HG03066 (cell line): ENCODE data around the gene ZNF670.
A peak's percentile ranks its signal among the peaks of the same experiment; 100 is the strongest.
"Not testable (repeated sequence)": the region's sequence is repeated elsewhere in the genome, so short reads cannot be mapped to it uniquely, and the experiment has no call there.

ENCODE experiments used
- ATAC-seq: cut with Tn5 transposase; IDR thresholded peaks from one replicate; pipeline ENCODE4 v1.9.1; 2021; ENCODE audit warnings: low read depth; ENCODE audit not compliant: unreplicated experiment

The ZNF670 gene

DNA sequence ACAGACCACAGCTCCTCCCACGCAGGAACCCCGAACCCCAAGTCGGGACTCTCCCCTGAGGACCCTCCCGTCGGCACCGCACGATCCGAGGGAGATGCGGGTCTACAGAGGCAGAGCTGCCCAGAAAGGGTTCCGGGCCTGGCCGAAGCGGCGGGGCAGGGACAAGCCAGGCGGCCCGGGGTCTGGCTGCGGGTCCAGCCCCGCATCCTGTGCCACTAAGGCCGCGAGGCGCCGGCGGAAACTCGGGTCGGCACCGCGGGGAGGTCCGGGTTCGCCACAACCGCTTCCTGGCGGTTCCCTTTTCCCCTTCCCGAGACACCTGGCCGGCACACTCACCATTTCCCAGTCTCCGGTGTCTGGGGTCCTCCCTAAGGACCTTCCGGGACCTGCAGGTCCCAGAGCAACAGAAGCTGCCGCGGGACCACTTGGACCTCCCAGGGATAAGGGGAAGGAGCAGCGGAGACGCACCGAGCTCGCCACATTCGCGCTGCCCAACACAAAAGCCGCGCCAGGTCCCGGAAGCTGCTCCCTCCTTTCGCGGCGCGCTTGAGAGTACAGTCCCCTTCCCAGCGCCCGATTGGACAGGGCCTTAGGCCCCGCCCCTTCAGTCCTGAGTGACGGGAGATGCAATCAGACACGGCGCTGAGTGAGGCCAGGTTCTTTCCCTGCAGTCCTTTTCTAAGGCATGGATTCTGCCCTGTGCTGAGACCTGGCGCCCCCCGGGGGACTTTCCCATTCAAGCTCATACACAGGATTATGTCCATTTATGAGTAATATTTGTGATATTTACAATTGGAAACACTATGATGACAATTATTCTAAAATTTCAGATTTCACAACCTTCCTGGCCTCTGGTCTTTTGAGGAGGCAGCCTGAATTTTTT is at the start of gene ZNF670:
ZNF670 (minus strand) TSS at position 554 of the 883 bp plus-strand sequence; CDS start at position 339, 215 bp downstream.
- peak; percentile 98 for ATAC-seq

- ATAC-seq = not testable (repeated sequence)
Observed at GRCh38 chr1:247127519-247128282, 49.1 kb upstream of the ZNF670 start.

DNA sequence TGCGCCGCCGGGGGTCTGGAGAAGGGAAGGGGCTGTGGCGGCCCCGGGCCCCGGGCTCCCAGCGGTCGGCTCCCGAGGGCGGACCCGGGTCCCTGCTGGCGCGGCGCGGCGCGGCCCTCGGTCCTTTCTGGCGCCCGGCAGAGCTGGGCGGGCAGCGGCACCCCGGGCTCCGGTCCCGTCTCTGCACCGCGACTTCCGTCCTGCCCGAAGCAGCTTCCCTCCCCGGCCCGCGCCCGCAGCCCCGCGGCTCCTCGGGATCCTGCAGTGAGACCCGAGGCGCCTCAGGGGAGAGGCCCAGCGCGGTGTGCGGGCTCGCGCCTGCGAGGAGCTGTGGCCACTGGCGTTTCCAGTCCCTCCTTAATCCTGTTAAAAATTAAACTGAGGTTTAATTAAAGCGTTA is 48.0 kb upstream of the ZNF670 start:
- peak; percentile 51 for ATAC-seq

- peak; percentile 96 for ATAC-seq
Observed at GRCh38 chr1:247126166-247126565, 47.6 kb upstream of the ZNF670 start.

GRCh38 chr1:247121382-247121781 is 42.8 kb upstream of the ZNF670 start:
- ATAC-seq = no peak

- not testable (repeated sequence) for ATAC-seq
Observed at GRCh38 chr1:247120408-247120668, 41.7 kb upstream of the ZNF670 start.

GRCh38 chr1:247119600-247120407 is 41.2 kb upstream of the ZNF670 start:
- ATAC-seq = no peak

DNA sequence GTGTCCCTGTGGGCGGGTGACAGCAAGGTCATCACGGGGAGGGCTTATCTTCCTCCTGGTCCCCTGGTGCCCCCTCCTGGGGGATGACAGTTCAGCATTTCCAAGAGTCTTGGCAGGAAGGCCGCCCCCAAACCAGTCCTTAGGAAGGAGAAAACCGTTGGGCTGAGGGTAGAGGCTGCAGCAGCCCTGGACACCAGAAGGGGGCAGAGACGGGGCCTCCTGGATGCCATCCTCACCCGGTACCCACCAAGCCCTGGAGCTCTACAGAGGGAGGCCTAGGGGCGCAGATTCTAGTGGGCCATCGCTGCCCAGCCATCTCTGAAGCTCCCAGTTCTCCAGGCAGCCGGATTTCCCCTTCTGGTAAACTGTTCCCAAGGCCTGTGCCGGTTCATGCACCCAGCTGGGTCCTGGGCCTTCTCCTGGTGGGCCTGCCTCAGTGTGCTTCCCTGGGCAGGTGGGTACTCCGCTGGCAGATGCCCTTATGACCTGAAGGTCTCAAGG is 40.4 kb upstream of the ZNF670 start:
- no peak for ATAC-seq

GRCh38 chr1:247115545-247115944 is 36.9 kb upstream of the ZNF670 start:
- ATAC-seq = no peak

DNA sequence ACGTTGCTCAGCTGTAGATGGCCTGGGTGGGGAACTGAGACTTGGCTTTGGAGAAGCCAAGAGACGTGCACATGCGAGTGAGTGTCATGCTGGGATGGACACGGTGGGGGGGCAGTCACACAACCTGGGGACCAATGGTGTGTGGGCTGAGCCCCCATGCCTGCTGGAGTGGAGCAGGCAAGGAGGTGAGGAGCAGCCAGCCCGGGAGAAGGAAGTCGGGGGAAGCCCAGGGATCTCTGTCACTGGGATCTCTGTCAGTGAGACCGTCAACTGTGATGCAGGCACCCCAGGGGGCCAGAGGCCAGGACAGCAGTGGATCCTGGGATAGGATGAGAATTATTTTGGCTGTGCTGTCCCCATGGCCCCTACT is 36.5 kb upstream of the ZNF670 start:
- ATAC-seq = no peak

GRCh38 chr1:247114351-247115140 is 35.9 kb upstream of the ZNF670 start:
- ATAC-seq = no peak

DNA sequence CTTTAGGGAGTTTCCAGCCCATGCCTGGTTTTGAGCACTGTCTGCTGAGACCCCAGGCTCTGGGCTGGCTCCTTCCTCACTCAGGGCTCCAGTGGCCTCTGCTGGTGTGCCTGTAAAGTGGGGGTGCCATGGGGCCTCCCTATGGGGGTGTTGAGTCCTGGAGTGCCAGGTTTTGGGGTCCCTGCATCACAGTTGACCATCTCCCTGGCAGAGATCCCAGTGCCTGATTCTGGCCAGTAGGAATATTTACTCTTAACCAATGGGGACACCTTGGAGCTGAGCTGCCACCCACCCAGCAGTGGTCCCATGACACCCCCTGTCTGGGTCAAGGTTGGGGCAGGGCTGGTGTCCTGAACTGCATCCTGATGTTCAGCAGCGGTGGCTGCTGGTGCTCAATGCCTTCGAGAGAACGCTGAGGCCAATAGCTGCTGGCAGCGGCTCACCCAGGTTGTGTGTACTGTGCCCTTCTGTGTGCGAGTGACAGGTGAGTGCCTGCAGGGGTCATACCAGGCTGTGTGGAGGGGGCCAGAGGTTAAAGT is 35.2 kb upstream of the ZNF670 start:
- ATAC-seq = no peak

DNA sequence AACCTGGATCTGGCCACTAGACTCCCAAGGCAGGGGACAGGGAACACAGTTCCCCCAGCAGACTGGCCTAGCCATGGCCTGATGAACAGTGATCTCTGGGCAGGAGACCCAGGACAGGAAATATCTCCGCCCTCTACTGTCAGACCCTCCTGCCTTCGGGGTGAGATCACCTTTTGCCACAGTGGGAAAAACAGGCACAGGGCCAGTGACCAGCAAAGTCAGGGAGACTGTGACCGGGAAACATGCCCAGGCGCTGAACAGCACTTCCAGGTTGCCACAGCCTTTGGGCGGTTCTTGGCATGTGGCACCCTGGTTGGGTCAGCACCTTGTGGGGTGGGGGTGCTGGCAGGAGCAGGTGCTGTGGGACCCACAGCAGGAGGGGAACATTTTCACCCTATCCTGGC is 34.5 kb upstream of the ZNF670 start:
- ATAC-seq = no peak

DNA sequence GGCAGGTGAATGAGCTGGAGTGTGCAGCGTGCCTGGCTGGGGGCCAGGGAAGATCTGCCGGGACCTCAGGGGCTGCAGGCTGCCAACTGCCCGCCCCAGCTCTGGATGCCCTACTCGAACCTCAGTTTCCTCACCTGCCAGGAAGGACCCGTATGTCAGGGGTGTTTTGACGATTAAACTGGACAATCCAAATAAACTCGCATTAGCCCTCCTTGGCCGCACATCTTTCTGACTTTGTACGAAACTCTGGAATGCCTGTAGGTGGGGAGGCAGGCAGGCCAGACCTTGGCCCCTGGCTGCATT is 33.8 kb upstream of the ZNF670 start:
- no peak for ATAC-seq

DNA sequence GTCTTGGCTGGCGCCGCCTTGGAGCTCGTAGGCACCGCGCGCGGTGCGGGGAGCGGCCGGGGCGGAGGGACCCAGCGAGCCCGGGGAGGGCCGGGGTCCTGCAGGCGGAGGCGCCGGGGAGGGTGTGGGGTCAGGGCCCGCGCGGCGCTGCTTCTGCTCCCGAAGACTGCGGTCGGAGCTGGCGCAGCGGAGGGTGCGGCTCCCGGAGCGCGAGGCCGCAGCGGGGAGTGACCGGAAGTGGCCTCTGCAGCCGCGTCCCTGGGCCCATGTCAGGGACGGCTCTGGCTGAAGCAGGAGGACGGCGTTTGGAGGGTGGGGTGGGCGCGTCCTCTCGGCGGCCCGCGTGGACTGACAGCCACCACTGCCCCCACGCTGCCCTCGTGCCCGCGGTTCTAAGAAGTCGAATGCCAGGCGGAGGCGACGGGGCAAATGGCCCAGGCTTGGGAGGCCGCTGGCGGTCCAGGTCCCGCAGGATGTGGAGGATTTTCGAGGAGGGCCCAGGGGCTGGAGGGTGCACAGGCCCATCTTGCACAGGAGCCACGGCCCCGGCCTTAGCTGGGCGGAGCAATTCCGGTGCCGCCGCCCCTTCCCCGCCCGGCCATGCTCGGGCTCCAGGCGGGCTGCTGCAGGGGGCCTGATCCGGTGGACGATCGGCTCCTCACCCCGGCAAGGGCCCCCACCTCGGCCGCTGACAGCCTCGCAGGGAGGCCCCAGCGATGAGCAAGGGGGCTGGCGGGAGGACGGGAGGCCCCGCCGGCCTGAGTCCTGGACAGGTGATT is 33.3 kb upstream of the ZNF670 start:
- no peak for ATAC-seq

- no peak for ATAC-seq
Observed at GRCh38 chr1:247111259-247111699, 32.7 kb upstream of the ZNF670 start.

GRCh38 chr1:247110627-247111258 is 32.1 kb upstream of the ZNF670 start:
- no peak for ATAC-seq

- no peak for ATAC-seq
Observed at GRCh38 chr1:247107694-247108093, 29.1 kb upstream of the ZNF670 start.

GRCh38 chr1:247105966-247106365 is 27.4 kb upstream of the ZNF670 start:
- no peak for ATAC-seq
